Urothelium cell line (cell line): ENCODE results near the gene COL6A5.
A peak's percentile ranks its signal among the peaks of the same experiment; 100 is the strongest.
"Not testable (repeated sequence)": the region's sequence is repeated elsewhere in the genome, so short reads cannot be mapped to it uniquely, and the experiment has no call there.

ENCODE experiments used
- DNase-seq: peaks from one replicate; pipeline ENCODE4 v3.0.0; 2011; ENCODE audit warnings: low spot score, mixed read lengths
- FAIRE-seq: peaks from 2 replicates; lab custom pipeline; 2011; peaks lifted over from hg19 to GRCh38; lab: Jason Lieb, UNC

COL6A5 gene

DNA sequence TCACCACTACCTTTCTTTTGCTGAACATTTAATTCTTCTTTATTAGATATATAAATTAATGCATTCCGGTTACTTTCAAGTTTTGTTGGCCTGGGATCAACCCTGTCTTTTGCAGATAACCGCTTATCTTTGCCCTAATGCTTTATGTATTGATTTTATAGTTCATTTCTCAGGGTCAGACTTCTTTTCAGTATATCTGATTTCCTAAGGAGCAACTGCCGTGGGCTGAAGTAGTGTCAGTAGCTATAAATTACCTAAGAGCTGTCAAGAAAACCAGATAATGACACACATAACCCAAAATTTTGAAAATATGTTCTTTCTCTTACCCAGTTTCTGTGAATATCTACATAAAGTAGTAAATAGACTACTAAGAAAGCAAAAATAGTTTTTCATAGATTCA, 38.0 kb downstream of the COL6A5 start:
- FAIRE-seq = no peak

GRCh38 chr3:130384476-130385025, 39.1 kb downstream of the COL6A5 start:
- FAIRE-seq (no peak), DNase-seq (no peak)

More for the DNA sequence above, 38.0 kb downstream of the COL6A5 start:
- DNase-seq = no peak

GRCh38 chr3:130386604-130387263, 41.3 kb downstream of the COL6A5 start:
- DNase-seq (peak; percentile 54), FAIRE-seq (no peak)

DNA sequence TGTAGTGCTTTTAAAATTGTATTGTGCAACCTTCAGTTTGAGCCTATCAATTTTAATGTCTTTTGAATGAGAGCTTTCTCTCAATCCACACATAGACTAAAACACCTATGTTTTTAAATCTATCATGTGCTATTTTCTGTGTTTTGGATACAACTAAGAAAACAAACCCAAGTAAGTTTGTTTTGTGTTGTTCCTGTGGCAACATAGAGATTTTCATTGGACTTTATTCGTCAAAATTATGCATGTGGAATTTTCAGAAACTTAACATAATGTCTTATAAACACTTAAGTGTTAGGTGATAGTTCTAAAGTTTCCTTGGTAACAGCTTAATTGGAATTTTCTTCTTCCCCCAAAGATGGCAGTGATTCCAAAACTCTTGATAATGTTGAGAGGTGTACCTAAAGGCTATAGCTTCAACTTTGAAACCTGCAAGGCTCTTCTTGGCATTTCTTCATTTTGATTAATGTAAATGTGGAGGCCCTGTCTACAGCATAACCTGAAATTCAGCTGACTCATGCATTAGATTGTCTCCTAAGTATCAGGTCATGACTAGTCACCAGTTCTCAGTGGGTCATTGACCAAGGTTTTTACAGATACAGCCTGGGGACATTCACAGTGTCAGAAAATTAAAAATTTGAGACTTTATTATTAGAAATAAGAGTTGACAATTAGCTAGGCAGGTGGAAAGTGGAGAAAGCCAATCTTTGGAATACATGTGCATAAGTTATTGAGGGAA, 44.4 kb downstream of the COL6A5 start:
- no peak for FAIRE-seq
- DNase-seq = no peak

GRCh38 chr3:130392266-130392665, 46.8 kb downstream of the COL6A5 start:
- FAIRE-seq = no peak
- DNase-seq = peak; percentile 12

DNA sequence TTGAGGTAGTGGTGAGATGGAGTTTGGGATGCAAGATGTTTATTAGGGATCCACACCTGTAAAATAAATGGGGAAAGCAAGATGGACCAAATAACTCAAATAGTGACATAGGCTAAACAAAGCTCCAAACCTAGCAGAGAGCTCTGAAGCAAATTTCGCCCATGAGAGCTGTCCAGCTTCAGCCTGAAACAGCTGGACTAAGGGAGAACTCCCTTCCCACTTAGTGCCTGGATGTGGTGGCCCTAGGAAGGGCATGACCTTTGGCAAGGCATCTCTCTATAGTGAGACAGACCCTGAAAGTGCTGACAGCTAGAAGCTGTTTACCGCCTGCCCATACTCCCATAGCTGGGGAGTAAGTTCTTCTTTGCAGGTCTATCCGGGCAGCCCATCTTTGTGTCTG, 48.1 kb downstream of the COL6A5 start:
- no peak for FAIRE-seq
- DNase-seq = no peak

DNA sequence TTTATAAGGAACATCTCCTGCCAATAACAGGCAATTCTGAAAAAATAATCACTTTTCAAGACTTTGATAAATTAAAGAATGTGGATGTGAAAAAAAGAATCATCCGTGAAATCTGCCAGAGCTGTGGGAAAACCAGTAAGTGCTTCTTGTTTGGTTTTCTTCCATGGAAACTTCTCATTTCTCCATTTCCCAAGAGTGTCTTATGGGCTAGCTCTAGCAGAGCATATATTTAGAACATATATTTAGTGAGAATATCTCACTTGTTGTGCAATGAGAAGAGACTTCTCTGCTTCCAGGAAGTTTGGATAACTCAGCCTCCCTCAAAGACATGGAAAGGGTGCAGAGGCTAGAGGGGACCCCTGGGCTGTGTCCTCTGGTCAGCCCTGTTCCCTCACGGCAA, 49.9 kb downstream of the COL6A5 start:
- FAIRE-seq = no peak
- DNase-seq = peak; percentile 6

- peak; percentile 81 for DNase-seq
- peak; percentile 88 for FAIRE-seq
These were observed 50.4 kb downstream of the COL6A5 start for GRCh38 chr3:130395916-130396315.

- FAIRE-seq = no peak
- DNase-seq = no peak
These were observed 58.9 kb downstream of the COL6A5 start for GRCh38 chr3:130404401-130404800.

DNA sequence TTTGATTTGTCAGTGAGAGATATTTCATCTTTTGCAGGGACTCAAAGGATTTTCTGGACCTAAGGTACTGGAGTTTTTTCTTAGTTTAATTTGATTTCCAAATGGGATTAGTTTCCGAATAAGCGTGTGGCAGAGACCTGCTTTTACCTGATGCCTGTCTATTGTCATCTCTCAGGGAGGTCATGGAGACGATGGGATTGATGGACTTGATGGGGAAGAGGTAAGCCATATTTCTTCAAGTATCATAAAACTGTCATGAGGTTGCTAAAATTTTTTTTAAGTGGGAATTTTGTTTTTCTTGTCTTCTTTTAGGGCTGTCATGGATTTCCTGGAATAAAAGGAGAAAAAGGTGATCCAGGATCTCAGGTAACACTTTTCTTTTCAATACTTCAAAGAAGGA, 60.5 kb downstream of the COL6A5 start:
- DNase-seq = no peak
- no peak for FAIRE-seq

DNA sequence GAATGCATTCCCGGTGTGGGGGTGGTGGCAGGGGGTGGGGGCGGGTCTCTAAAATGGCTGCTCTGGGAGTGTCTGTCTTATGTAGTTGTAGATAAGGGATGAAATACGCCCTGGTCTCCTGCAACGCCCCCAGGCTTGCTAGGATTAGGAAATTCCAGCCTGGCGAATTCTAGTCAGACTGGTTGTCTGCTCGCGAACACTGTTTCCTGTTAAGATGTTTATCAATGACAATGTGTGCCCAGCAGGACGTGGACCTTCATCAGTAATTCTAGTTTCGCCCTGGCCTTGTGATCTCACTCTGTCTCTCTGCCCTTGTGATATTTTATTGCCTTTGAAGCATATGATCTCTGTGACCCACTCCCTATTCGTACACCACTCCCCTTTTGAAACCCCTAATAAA, 62.8 kb downstream of the COL6A5 start:
- DNase-seq, FAIRE-seq: not testable (repeated sequence)

DNA sequence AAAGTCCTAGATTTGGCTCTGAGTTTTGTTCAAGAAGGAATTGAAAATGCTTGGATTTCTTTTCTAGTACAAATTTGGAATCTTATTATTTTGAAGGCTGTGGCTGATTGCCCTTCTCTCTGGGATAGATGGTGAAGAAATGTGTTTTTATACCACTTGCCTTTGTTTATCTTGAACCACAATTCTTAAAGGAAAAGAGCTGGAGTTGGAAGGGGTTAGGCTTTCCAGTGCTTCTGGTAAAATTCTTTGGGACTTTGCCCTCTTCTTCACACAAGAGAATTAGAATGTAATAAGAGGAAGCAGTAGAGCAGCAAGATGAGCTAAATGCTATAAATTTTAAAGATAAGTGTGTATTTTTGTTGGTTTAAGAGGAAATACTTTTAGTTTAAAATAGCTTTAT, 65.8 kb downstream of the COL6A5 start:
- FAIRE-seq (no peak), DNase-seq (no peak)

DNA sequence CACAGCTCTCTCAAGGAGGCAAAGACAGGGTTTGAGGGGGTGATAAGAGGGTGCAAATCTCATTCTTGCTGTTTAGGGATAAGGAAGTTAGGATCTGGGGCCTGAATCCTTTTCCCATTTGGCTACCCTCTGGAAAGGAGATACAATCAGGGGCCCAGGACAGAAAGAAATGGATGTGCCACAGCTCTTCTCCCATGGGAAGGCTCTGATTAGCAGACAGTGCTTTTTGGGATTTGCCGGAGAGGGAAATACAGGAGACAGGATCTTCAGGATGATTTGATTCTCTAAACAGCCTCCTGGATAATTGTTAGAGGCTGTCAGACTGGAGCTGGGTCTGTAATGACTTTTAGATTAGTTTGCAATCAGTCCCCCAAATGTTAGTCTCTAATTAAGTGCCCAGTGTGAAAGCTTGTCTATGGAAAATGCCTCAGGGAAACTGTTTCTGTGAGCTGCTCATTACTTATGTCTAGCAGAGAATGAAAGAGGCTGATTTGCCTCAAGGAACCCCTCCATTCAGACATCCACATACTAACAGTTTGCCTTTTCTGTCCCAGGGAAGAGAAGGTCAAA, 67.6 kb downstream of the COL6A5 start:
- no peak for FAIRE-seq
- DNase-seq = no peak

GRCh38 chr3:130414457-130414856, 69.0 kb downstream of the COL6A5 start:
- FAIRE-seq (no peak), DNase-seq (no peak)

DNA sequence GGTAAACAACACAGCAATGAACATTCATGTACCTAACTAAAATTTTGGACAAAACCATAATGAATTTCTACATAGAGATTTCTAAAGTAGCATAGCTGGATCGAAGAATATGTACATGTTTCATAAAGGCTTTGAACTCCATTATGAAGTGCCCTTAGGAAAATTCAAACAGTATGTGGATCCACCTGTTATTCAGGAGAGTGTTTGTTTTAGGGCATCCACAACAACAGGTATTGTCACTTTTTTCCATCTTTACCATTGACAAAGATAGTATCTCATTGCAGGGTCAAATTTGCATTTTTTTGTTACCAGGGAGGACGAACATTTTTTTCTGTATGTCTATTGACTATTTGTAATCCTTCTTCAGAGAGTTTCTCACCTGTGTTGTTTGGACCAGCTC, 75.0 kb downstream of the COL6A5 start:
- FAIRE-seq (no peak), DNase-seq (no peak)

GRCh38 chr3:130423064-130423463, 77.6 kb downstream of the COL6A5 start:
- FAIRE-seq (no peak), DNase-seq (no peak)

DNA sequence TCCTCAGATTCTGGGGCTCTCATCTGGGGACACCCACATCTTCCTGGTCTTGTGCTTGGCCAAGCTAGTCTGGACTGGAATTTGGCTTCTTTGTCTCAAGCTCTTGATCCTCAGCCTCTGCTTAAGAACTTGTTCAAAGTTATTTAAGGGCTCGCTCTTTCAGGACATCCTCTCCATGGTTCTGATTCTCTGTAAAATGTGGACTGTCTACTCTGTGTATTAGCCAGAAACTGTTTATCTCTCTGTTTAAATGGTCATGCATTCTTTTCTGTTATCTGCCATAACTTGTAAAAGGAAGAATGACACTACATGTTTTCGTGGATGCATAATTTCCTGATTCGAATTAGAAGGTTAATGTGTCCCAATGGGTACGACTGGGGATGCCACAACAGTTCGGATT, 79.4 kb downstream of the COL6A5 start:
- FAIRE-seq = no peak
- no peak for DNase-seq

GRCh38 chr3:130425484-130425883, 80.0 kb downstream of the COL6A5 start:
- DNase-seq (no peak), FAIRE-seq (no peak)

- no peak for FAIRE-seq
- DNase-seq = no peak
These were observed 80.7 kb downstream of the COL6A5 start for GRCh38 chr3:130426206-130426605.

- DNase-seq (no peak), FAIRE-seq (no peak)
These were observed 83.6 kb downstream of the COL6A5 start for GRCh38 chr3:130428871-130429712.

GRCh38 chr3:130429713-130430023, 84.2 kb downstream of the COL6A5 start:
- FAIRE-seq = no peak
- no peak for DNase-seq
